Eye (tissue), 1 donor: Measurements from ENCODE around the gene FEZF2.

ENCODE experiments used
- DNase-seq: peaks from one replicate; pipeline ENCODE4 v3.0.0-alpha.2; 2015

Gene FEZF2

DNA sequence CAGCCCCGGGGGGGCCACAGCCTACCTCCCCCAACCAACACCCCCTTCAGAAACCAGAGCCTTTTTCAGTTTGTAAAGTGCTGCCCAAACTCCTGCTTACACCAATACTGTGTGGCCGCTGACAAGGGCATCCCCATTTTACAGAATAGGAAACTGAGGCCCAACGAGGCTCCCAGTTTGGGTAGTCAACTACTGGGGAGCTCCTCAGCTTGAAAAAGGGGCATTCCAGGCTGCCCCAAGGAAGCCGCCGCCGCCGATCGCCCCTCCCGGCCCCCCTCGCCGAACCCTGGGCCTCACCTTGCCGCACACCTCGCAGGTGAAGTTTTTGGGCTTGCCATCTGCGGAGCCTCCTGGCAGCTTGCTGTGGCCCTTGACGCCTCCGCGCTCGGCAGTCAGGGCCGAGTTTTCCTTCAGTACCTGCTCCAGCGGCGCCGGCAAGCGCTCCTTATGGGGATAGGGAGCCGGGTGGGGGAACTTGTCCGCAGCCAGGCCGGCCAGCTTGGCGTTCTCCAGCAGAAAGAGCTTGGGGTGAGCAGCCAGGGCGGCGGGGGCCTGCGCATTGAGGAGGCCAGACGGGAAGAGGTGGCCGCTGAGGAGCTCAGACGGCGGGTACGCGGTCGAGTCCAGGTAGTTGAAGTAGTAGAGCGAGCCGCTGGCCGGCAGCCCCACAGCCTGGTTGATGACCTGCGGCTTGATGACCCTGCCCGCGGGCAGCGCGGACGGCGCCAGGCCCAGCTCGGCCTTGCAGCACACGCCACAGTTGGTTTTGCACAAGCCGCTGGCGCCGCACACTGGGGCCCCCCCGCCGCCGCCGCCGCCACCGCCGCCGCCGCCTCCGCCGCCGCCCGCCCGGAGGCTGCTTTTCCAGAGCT, 1.4 kb downstream of the FEZF2 start:
- DNase-seq, result peak; percentile 68

- peak; percentile 79 for DNase-seq
Measured at GRCh38 chr3:62370858-62371719, 2.3 kb downstream of the FEZF2 start.

DNA sequence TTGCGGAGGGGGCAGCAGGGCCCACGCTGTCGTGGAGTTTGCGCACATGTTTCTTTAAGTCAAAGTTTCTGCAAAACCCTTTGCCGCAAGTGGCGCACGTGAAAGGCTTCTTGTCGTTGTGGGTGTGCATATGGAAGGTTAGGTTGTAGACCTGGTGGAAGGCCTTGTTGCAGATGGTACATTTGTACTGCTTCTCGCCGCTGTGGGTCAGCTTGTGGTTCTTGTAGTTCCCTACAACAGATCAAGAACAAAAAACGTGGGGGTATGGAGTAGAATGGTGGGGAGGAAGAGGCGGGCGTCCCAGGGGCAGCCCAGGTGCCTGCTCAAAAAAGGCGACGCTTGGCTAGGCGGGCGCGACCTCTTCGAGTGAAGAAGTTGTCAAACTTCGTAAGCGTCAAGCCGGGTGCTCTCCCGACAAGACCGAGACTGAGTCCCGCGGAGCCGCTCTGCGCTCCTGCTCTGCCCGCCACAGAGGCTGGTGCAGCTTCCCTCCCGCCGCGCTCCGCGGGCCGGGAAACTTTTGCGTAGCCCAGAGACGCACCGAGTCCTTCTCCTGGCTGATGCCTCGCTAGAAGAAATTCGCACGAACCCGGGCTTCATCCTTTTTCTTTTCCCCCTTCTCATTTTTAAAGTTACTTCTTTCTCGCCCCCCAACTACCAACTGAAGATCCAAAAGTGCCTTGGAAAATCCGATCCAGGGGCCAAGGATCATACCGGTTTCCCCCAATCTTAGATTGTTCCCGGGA, 3.1 kb downstream of the FEZF2 start:
- DNase-seq, result peak; percentile 96

DNA sequence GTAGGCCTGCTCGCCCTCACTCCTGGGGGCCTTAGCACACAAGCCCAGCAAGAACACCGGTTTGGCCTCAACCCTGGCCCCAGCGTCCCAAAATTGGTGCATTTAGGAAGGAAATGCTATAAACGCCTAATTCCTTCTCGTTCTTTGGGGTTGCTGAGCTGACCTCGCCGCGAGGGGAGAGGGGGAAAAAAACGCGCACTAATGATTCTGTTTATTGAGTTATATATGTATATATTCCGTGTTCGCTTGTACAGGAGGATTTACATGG, 3.9 kb downstream of the FEZF2 start:
- no peak for DNase-seq

DNA sequence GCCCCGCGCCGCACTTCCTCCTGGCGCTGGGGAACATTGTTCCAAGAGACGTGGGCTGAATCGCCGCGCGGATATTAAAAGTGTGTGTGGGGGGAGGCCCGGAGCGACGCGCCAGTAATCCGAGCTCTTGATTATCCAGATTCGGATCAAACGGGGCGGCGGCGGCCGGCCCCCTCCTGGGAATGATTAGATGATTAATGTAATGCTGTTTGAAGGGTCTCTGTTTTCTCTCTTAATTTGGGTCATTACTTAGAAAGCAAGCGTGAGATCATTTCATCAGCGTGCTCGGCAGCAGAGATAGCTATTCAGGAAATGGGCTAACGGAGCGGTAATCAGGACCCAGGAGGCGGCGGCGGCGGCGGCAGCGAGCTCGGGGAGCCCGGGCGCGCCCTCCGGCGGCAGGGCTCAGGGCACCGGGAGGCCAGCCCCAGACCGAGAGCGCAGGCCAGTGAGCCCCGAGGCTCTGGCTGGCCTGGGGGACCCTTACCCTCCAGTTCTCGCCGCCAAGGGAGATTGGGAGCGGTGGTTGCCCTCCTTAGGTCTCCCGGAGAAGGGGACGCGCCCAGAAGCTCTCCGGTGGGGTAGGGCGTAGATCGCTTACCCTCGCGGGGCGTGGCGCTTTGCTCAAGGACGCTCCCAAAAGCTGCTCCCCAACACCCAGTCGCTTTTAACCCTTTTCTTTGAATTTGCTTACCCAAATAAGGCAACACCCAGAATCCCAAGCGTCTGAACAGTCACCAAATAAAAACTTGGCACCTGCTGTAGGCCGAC, 4.5 kb downstream of the FEZF2 start:
- peak; percentile 90 for DNase-seq

DNA sequence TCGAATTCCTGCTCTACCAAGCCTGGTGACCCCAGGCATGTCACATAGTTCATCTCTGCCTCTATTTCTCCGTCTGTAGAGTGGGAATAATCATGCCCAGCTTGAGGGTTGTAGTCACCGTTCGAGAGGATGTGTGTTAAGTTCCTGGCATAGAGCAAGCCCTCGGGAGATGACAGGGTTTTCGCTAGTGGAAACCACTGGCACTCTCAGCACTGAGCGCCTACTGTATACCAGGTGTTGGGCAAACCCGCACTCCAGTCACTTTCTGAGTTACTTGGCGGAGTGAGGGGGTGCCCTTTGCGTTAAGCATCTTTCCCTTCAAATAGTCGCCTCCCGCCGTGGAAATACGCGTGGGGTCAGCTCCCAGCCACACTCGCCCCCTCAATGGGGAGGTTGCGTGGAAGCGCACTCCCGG, 5.1 kb downstream of the FEZF2 start:
- no peak for DNase-seq

DNA sequence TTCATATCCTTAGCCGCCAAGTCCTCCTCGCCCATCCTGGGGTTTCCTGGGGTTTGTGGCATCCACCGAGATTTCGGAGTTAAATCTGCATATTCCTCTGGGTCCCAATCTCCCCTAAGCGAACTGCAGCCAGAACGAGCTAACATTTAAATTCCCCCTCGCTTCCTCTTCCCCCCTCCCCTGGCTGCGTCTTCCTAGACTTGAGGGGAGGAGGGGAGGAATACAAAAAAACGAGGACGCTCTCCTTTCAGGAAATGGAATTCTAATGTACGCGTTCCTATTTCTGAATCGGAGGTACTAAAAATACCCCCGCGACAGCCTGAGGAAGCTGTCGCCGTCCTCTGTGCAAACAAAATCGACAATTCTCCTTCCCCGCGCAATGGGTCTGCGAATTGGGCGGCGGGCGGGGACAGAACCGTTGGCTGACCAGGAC, 5.6 kb downstream of the FEZF2 start:
- DNase-seq, result peak; percentile 71

DNA sequence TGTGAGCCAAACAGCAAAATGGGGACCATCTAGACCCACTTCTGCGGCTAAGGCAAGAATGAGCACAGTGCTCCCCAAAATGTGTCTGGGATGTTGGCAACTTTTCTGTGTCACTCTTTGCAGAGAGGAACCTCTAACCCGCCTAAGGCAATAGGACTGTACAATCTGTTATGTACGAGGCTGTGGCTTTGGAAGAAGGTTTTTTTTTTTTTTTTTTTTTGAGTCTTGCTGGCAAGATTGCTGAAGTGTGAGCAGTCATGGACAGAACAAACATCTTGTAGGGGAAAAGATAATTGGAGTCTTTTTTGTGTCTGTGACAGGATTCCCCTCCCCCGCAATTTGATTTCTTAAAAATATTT, 7.2 kb downstream of the FEZF2 start:
- peak; percentile 64 for DNase-seq

- peak; percentile 89 for DNase-seq
Measured at GRCh38 chr3:62365391-62366125, 7.8 kb downstream of the FEZF2 start.

DNA sequence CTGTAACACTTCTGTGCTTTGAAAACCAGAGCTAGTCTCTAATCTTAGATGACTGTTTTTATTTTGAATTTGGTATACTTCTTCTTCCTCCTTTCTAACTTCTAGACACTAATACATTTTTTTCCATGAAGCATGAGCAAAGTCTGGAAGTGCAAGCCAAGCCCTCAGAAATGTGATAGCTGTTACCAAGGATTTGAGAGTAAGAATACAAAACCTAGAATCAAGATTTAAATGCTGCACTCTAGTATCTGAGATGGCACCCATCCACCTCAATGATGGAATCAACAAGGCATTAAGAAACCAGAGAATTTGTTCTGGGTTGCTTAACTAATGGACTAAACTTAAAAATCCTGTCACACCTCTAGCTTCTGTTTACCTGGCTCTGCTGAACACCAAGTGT, 9.2 kb downstream of the FEZF2 start:
- DNase-seq, result no peak

DNA sequence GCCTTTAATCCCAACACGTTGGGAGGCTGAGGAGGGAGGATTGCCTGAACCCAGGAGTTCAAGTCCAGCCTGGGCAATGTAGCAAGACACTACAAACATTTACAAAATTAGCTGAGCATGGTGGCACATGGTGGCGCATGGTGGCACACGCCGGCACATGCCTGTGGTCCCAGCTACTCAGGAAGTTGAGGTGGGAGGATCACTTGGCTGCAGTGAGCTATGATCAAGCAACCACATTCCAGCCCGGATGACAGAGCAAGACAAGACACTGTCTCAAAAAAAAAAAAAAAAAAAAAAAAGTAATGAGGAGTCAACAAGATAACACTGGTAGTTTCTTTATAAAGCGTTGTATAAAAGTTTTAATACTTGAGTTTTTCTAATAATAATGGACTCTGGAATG, 10.1 kb downstream of the FEZF2 start:
- DNase-seq, result no peak

- no peak for DNase-seq
Measured at GRCh38 chr3:62361824-62362223, 11.5 kb downstream of the FEZF2 start.

DNA sequence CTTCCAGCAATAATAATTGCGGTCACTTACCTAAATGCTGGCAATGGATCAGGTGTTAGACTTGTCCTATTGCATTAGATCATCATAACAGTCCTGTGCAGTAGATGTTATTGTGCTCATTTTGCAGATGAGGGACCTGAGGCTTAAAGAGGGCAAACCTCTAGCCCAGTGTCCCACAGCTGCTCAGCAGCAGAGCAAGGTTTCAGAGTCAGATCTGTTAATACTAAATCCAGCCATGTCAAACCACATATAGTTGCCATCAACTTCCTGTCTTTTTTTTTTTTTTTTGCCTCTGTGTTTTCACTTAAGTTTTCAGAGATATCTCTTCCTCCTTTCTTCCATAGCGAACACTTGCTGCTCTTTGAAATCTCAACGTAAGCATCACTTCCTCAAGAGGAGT, 12.1 kb downstream of the FEZF2 start:
- DNase-seq, result no peak

DNA sequence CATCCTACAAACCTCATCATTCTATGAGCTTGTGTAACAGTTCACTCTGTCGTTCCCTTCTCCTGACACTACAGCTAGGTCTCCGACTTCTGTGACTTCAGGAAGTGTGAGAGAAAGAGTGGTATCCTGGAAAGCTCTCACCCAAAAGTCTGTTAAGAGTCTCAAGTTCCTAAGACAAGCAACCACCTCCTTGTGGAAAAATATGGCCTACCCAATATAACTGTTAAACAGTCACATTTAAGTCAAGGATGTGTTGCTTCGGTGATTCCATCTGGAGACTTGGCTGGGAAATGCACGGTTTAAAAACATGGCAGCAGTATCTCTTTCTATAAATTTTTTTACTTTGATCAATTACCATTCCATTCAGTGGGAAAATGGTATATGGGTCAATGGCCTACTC, 13.8 kb downstream of the FEZF2 start:
- DNase-seq, result no peak

- DNase-seq, result no peak
Measured at GRCh38 chr3:62356356-62356755, 17.0 kb downstream of the FEZF2 start.

GRCh38 chr3:62355703-62356102, 17.6 kb downstream of the FEZF2 start:
- no peak for DNase-seq

DNA sequence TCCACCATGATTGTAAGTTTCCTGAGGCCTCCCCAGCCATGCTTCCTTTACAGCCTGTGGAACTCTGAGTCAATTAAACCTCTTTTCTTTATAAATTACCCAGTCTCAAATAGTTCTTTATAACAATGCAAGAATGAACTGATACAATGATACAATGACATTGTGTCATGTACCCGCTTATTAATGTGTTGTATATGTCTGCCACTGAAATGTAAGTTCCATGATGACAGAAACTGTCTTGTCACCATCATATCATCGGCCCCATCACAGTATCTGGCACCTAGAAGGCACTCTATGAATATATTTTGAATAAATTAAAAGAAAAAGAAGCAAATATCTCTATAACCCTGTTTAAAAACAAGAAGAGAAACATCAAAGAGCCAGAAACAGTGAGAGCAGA, 29.6 kb downstream of the FEZF2 start:
- DNase-seq, result no peak

DNA sequence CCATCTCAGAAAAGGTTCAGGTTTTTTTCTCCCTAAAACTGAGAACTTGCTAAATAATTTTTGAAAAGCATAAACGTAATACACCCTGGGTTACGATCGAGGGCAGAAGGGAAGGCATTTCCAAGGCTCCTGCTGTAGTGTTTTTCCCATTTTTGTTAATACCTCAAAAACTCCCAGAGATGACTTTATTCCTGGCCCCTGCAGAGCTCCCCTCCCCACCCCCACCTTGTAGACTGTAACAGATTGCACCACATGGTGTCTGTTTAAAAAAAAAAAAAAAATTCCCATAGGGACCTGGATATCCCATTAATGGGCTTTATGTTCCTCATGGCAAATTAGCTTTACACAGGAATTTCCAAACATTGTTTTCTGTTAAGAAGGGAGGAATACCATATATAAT, 38.2 kb downstream of the FEZF2 start:
- no peak for DNase-seq

- peak; percentile 71 for DNase-seq
Measured at GRCh38 chr3:62332835-62333244, 40.5 kb downstream of the FEZF2 start.

- no peak for DNase-seq
Measured at GRCh38 chr3:62332017-62332416, 41.3 kb downstream of the FEZF2 start.

DNA sequence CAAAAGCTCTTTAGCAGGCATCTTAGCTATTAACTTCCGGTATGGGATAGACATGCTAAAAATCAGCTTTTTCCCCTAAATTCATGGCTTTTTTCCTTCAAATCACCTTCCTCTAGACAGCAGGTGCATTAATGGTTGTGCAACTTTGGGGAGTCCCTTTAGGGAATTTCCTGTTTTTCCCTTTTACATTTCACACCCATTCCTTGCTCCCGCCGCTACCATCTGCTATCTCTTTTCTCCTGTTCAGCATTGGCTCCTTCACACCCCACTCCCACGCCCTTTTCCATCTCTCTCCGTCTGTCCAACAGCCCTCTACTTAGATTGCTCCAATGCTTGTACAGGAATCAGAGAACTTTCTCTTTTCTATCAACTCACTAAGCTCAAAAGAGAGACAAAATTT, 43.4 kb downstream of the FEZF2 start:
- no peak for DNase-seq

DNA sequence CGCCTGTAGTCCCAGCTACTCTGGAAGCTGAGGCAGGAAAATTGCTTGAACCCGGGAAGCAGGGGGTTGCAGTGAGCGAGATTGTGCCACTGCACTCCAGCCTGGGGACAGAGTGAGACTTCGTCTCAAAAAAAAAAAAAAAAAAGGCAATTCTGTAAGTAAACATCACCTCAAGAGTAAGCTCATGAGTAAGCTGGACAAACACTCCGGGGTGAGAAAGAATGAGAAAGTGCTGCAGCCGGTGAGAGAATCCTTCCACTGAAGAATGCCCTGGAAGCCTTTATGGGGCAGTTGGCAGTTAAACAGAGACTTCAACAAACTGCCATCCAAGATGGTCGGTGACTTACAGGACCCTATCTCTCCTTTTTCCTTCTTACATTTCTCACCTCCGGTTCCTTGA, 47.5 kb downstream of the FEZF2 start:
- no peak for DNase-seq
